Inflammatory macrophage treated with lipopolysaccharide for 4 hours (primary cell): ENCODE results near the gene HOXC12.

ENCODE experiments used
- DNase-seq: peaks from one replicate; pipeline ENCODE4 v3.0.0-alpha.2; 2020

Gene HOXC12

GRCh38 chr12:53956914-53957536 lies 2.3 kb downstream of the HOXC12 start:
- DNase-seq = no peak

- no peak for DNase-seq
Observed at GRCh38 chr12:53958128-53958527, 3.4 kb downstream of the HOXC12 start.

GRCh38 chr12:53959314-53959713 lies 4.6 kb downstream of the HOXC12 start:
- no peak for DNase-seq

- DNase-seq = no peak
Observed at GRCh38 chr12:53960187-53961024, 5.7 kb downstream of the HOXC12 start.

GRCh38 chr12:53961025-53961761 lies 6.5 kb downstream of the HOXC12 start:
- DNase-seq = no peak

GRCh38 chr12:53963005-53963404 lies 8.3 kb downstream of the HOXC12 start:
- no peak for DNase-seq

GRCh38 chr12:53963434-53964314 lies 9.0 kb downstream of the HOXC12 start:
- no peak for DNase-seq

GRCh38 chr12:53964315-53964713 lies 9.6 kb downstream of the HOXC12 start:
- no peak for DNase-seq

- no peak for DNase-seq
Observed at GRCh38 chr12:53965281-53966084, 10.8 kb downstream of the HOXC12 start.

- DNase-seq = no peak
Observed at GRCh38 chr12:53966085-53966384, 11.3 kb downstream of the HOXC12 start.

- no peak for DNase-seq
Observed at GRCh38 chr12:53966385-53967133, 11.9 kb downstream of the HOXC12 start.

GRCh38 chr12:53967421-53967925 lies 12.8 kb downstream of the HOXC12 start:
- DNase-seq = no peak

GRCh38 chr12:53968214-53969127 lies 13.8 kb downstream of the HOXC12 start:
- DNase-seq = no peak

- DNase-seq = no peak
Observed at GRCh38 chr12:53969588-53970259, 15.0 kb downstream of the HOXC12 start.

- no peak for DNase-seq
Observed at GRCh38 chr12:53970451-53970850, 15.7 kb downstream of the HOXC12 start.

- no peak for DNase-seq
Observed at GRCh38 chr12:53971129-53971528, 16.4 kb downstream of the HOXC12 start.

GRCh38 chr12:53971686-53972085 lies 17.0 kb downstream of the HOXC12 start:
- DNase-seq = no peak

- DNase-seq = no peak
Observed at GRCh38 chr12:53972152-53972702, 17.5 kb downstream of the HOXC12 start.

- DNase-seq = no peak
Observed at GRCh38 chr12:53972722-53973235, 18.1 kb downstream of the HOXC12 start, which contains the start of gene HOXC11. HOXC11 (plus strand) TSS chr12:53973126; CDS start chr12:53973242, 116 bp downstream.
